HepG2 (cell line): ENCODE measurements around the gene HSDL2. TPM values are rescaled to one million over a fixed set of nuclear protein-coding genes. Genes with fewer than 3 reads are reported as not detected.

Experiments
- ATAC-seq: fragments of 200-7000 bp; cut with Tn5 transposase; 3 replicates; pipeline ENCODE4 v1.9.1; 2020; ENCODE audit warnings: mild to moderate bottlenecking, moderate library complexity
- BruUV-seq: library from RNA; stranded (reverse); fragments of 400-500 nt; replicated peaks from 2 replicates; lab custom pipeline; 2021; lab: Mats Ljungman, UMichigan
- CTCF ChIA-PET: fragments of 300-600 bp; formaldehyde crosslinking; extraction: SDS; loops from one replicate; lab custom pipeline; 2021; ENCODE audit warnings: low total read pairs, inconsistent platforms, low intra/inter-chr PET ratio; lab: Yijun Ruan, JAX
- POLR2A ChIA-PET: fragments of 350-600 bp; sonication (Branson Sonifier 250); formaldehyde crosslinking; loops from one replicate; lab custom pipeline; 2020; ENCODE audit warnings: antibody characterized with exemption, inconsistent platforms; lab: Yijun Ruan, JAX
- DNase-seq: peaks from one replicate; pipeline ENCODE4 v3.0.0-alpha.2; 2015; ENCODE audit warnings: low spot score
- FAIRE-seq: peaks from 3 replicates; lab custom pipeline; 2011; peaks lifted over from hg19 to GRCh38; lab: Jason Lieb, UNC
- H2AFZ ChIP-seq: one replicate; pipeline ENCODE4 v1.6.1; 2011; ENCODE audit warnings: low read length, inconsistent platforms
- H3K27ac ChIP-seq: fragments of 300-600 bp; 3 replicates; pipeline ENCODE4 v1.8.0; 2011; ENCODE audit warnings: mixed run types, mild to moderate bottlenecking, mixed read lengths, low read length, inconsistent platforms; ENCODE audit not compliant: insufficient read depth; ENCODE audit errors: extremely low read length
- H3K27me3 ChIP-seq, 2 experiments: fragments of 200-600 bp in 1 of 2; 2 replicates in 1 of 2; 3 replicates in 1 of 2; pipeline versions ENCODE4 v1.6.0 to v1.8.0; 2011; ENCODE audit warnings: low read length in 2 of 2, mild to moderate bottlenecking in 2 of 2, moderate library complexity in 2 of 2, inconsistent platforms in 1 of 2; ENCODE audit not compliant: insufficient read depth in 2 of 2, control insufficient read depth in 1 of 2
- H3K36me3 ChIP-seq, 2 experiments: fragments of 200-600 bp in 1 of 2; replicated peaks in 1 of 2; 2 replicates in 1 of 2; 3 replicates in 1 of 2; pipeline versions ENCODE4 v1.5.1 to v1.8.0; 2011; ENCODE audit warnings: low read length in 2 of 2, inconsistent platforms in 1 of 2; ENCODE audit not compliant: insufficient read depth in 2 of 2, control insufficient read depth in 1 of 2
- H3K4me1 ChIP-seq: 2 replicates; pipeline ENCODE4 v1.5.1; 2012; ENCODE audit warnings: low read length, inconsistent platforms; ENCODE audit not compliant: insufficient read depth
- H3K4me2 ChIP-seq: 2 replicates; pipeline ENCODE4 v1.6.0; 2011; ENCODE audit warnings: low read depth, low read length, inconsistent platforms
- H3K4me3 ChIP-seq, 3 experiments: fragments of 200-600 bp in 1 of 3; sonication (generic), shearing (Covaris generic) in 1 of 3; replicated peaks in 1 of 3; 2 replicates each; pipeline ENCODE4 v1.5.1; 2011 to 2016; ENCODE audit warnings: low read length in 3 of 3, inconsistent platforms in 2 of 3, low read depth in 2 of 3, mild to moderate bottlenecking in 2 of 3, control low read depth in 1 of 3, mixed read lengths in 1 of 3; ENCODE audit not compliant: insufficient read depth in 1 of 3
- H3K79me2 ChIP-seq: one replicate; pipeline ENCODE4 v1.6.1; 2011; ENCODE audit warnings: low read length, inconsistent platforms; ENCODE audit not compliant: insufficient read depth
- H3K9ac ChIP-seq: 2 replicates; pipeline ENCODE4 v1.6.0; 2011; ENCODE audit warnings: mild to moderate bottlenecking, low read depth, low read length, inconsistent platforms; ENCODE audit not compliant: insufficient read depth
- H3K9me3 ChIP-seq: 2 replicates; pipeline ENCODE4 v1.5.1; 2012; ENCODE audit warnings: mild to moderate bottlenecking, low read length
- H4K20me1 ChIP-seq: 2 replicates; pipeline ENCODE4 v1.6.0; 2011; ENCODE audit warnings: inconsistent platforms, mild to moderate bottlenecking, low read length, moderate library complexity; ENCODE audit not compliant: insufficient read depth
- GPN1 ChIP-seq: sonication (generic); formaldehyde crosslinking; IDR thresholded peaks from 2 replicates; pipeline ENCODE4 v1.5.1; 2020; ENCODE audit warnings: missing genetic modification reagents, borderline replicate concordance
- KIAA2018 ChIP-seq: sonication (generic); formaldehyde crosslinking; IDR thresholded peaks from 2 replicates; pipeline ENCODE4 v1.5.0; 2020; ENCODE audit warnings: mild to moderate bottlenecking, missing genetic modification reagents, borderline replicate concordance
- PHF5A ChIP-seq: IDR thresholded peaks from one replicate; pipeline ENCODE4 v1.6.1; 2018; ENCODE audit warnings: low read depth, missing genetic modification reagents; ENCODE audit not compliant: unreplicated experiment
- THAP9 ChIP-seq: sonication (generic); formaldehyde crosslinking; IDR thresholded peaks from 2 replicates; pipeline ENCODE4; 2020; ENCODE audit warnings: missing genetic modification reagents, mild to moderate bottlenecking, borderline replicate concordance
- ZFP37 ChIP-seq: sonication (generic); formaldehyde crosslinking; IDR thresholded peaks from 2 replicates; pipeline ENCODE4 v1.4.0; 2020; ENCODE audit warnings: missing genetic modification reagents, borderline replicate concordance
- ZHX1 ChIP-seq: sonication (generic); formaldehyde crosslinking; IDR thresholded peaks from 2 replicates; pipeline ENCODE4 v1.8.1; 2022; ENCODE audit warnings: low read depth, mild to moderate bottlenecking, missing genetic modification reagents
- ZNF225 ChIP-seq: sonication (generic); formaldehyde crosslinking; IDR thresholded peaks from 2 replicates; pipeline ENCODE4 v1.4.0; 2020; ENCODE audit warnings: mild to moderate bottlenecking, missing genetic modification reagents
- ZNF382 ChIP-seq: sonication (generic); formaldehyde crosslinking; IDR thresholded peaks from 2 replicates; pipeline ENCODE4 v1.5.0; 2020; ENCODE audit warnings: missing genetic modification reagents, mild to moderate bottlenecking, borderline replicate concordance
- ZNF562 ChIP-seq: sonication (generic); formaldehyde crosslinking; IDR thresholded peaks from 2 replicates; pipeline ENCODE4 v1.8.0; 2022; ENCODE audit warnings: missing genetic modification reagents, borderline replicate concordance
- ZNF75D ChIP-seq: sonication (generic); formaldehyde crosslinking; IDR thresholded peaks from 2 replicates; pipeline ENCODE4 v1.8.1; 2023; ENCODE audit warnings: missing genetic modification reagents, mild to moderate bottlenecking, borderline replicate concordance
- WGBS: methylation state at CpG from one replicate; pipeline ENCODE4 v1.1.6; 2017; ENCODE audit warnings: low lambda C conversion rate; 5-methylcytosine and 5-hydroxymethylcytosine counted together
- in situ Hi-C: cut with HindIII; loops from 2 replicates; pipeline ENCODE4 v1.10.0; 2017; ENCODE audit warnings: low pct_unique_long_range_greater_than_20kb; ENCODE audit not compliant: extremely low pct_ligation_motif_present
- intact Hi-C: fragments of 100-400 bp; cut with micrococcal nuclease; formaldehyde crosslinking; loops from one replicate; pipeline ENCODE4 v1.10.0; 2022; ENCODE audit not compliant: unreplicated experiment
- polyA plus RNA-seq, 8 experiments: library from polyadenylated mRNA; depleted of rRNA in 3 of 8; stranded (reverse) in 7 of 8; unstranded in 1 of 8; fragments of >200 nt; fragmentation: Illumina TruSeq in 4 of 8; extraction: Trizol in 4 of 8; gene quantifications; 2 replicates each; pipeline versions ENCODE4 v1.2.1 to v1.2.3, GENCODE V29; 2011 to 2016; ENCODE audit warnings: low read depth in 4 of 8, missing spikeins in 1 of 8, mixed read lengths in 1 of 8; ENCODE audit not compliant: insufficient read depth in 1 of 8
- total RNA-seq, 5 experiments: library from RNA; depleted of rRNA; stranded (reverse); fragments of >200 nt; fragmentation: Illumina TruSeq; extraction: Trizol; gene quantifications; 2 replicates each; pipeline ENCODE4 v1.2.3, GENCODE V29; 2016; ENCODE audit warnings: low read depth in 1 of 5

HSDL2 gene
- total and polyA plus RNA-seq, 2 of the 13 experiments (the other 11 are each of a cell fraction or from before 2014, with no cell fraction given): 55.3 to 80.2 TPM

GRCh38 chr9:112355427-112355897 is 24.4 kb upstream of the HSDL2 start:
- intact Hi-C loops (no loop called here), in situ Hi-C loops (loop anchor here (5.0 to 25.0 kb wide), 2 partner anchors 238 to 593 kb away; no protein-coding TSS in a partner anchor)
- WGBS: 81% methylated on average over 8 of the region's 8 CpGs
- POLR2A ChIA-PET: no interaction called here
- BruUV-seq: no TSS peak
- Histone ChIP-seq H3K9ac (no peak overlapping the region), H3K9me3 (no peaks in the 10 kb centered on the region), H3K27ac (no peak overlapping the region), H3K4me2 (no peak overlapping the region), H3K4me1 (peaks cover 41% of the 10 kb centered on the region), H2AFZ (no peak overlapping the region), H3K4me3 (no peak overlapping the region), H4K20me1 (no peaks in the 10 kb centered on the region), H3K36me3 (no peaks in the 10 kb centered on the region), H3K79me2 (no peaks in the 10 kb centered on the region), H3K27me3 (no peaks in the 10 kb centered on the region)
- DNase-seq (no peak), FAIRE-seq (no peak), ATAC-seq (no peak)
- CTCF ChIA-PET: no interaction called here
- TF ChIP-seq ZNF562: no peak
- TF ChIP-seq ZNF382 (CRISPR knock-in tag): no peak
- TF ChIP-seq THAP9 (CRISPR knock-in tag): no peak
- TF ChIP-seq GPN1 (CRISPR knock-in tag): no peak
- TF ChIP-seq ZNF225 (CRISPR knock-in tag): no peak
- no peak for TF ChIP-seq ZFP37 (CRISPR knock-in tag)
- no peak for TF ChIP-seq PHF5A
- no peak for TF ChIP-seq KIAA2018 (CRISPR knock-in tag)
- TF ChIP-seq ZHX1: no peak
- no peak for TF ChIP-seq ZNF75D (CRISPR knock-in tag)
